Gastrocnemius medialis (tissue), 4 donors: ENCODE results near the gene TEKT1. TPM values are rescaled to one million over a fixed set of nuclear protein-coding genes. Genes with fewer than 3 reads are reported as not detected.

ENCODE experiments used
- ATAC-seq, 2 donors: fragments of 150-250 bp; one replicate each; pipeline ENCODE4 v1.9.1; 2016
- DNase-seq, 2 donors: peaks; one replicate each; pipeline ENCODE4 v3.0.0-alpha.2; 2019
- H3K27ac ChIP-seq, 4 donors: fragments of 200-600 bp; sonication (generic); 1 replicate in 1 of 4; 2 replicates in 3 of 4; pipeline ENCODE4 v1.5.1; 2016 to 2018; ENCODE audit warnings: mild to moderate bottlenecking in 2 of 4, moderate library complexity in 1 of 4
- H3K27me3 ChIP-seq, 3 donors: fragments of 200-600 bp; sonication (generic) in 2 of 3; 1 replicate in 1 of 3; 2 replicates in 2 of 3; pipeline versions ENCODE4 v1.5.1 to v1.6.0; 2016 to 2019; ENCODE audit warnings: mild to moderate bottlenecking in 1 of 3, moderate library complexity in 1 of 3
- H3K36me3 ChIP-seq, 2 donors: fragments of 200-600 bp; sonication (generic) in 1 of 2; one replicate each; pipeline ENCODE4 v1.5.1; 2017 to 2018
- H3K4me1 ChIP-seq, 2 donors: fragments of 200-600 bp; sonication (generic) in 1 of 2; one replicate each; pipeline ENCODE4 v1.5.1; 2016 to 2017; ENCODE audit warnings: mild to moderate bottlenecking in 2 of 2
- H3K4me3 ChIP-seq, 4 donors: fragments of 200-600 bp; sonication (generic) in 3 of 4; 1 replicate in 1 of 4; 2 replicates in 3 of 4; pipeline ENCODE4 v1.5.1; 2016 to 2019; ENCODE audit warnings: mild to moderate bottlenecking in 2 of 4
- H3K9me3 ChIP-seq, 3 donors: fragments of 200-600 bp; sonication (generic) in 2 of 3; 1 replicate in 1 of 3; 2 replicates in 2 of 3; pipeline ENCODE4 v1.5.1; 2016 to 2019
- POLR2A ChIP-seq, 2 donors: fragments of 450-650 bp; IDR thresholded peaks; one replicate each; pipeline ENCODE4 v1.6.1; 2017; ENCODE audit warnings: antibody characterized with exemption in 2 of 2, mild to moderate bottlenecking in 2 of 2, moderate library complexity in 2 of 2
- in situ Hi-C, 4 donors: fragments of 200-750 bp; cut with MboI; loops; one replicate each; pipeline versions ENCODE4 v1.15.0 to v1.8.0; 2017; ENCODE audit warnings: low sequenced_read_pairs in 4 of 4
- intact Hi-C: fragments of 100-400 bp; cut with DNase I; formaldehyde crosslinking; loops from one replicate; pipeline ENCODE4 v1.15.1; 2023; ENCODE audit warnings: low total_unique reads
- total RNA-seq, 4 donors: library from RNA; depleted of rRNA; stranded (reverse); fragments of >200 nt; gene quantifications; one replicate each; pipeline versions ENCODE4 v1.1.0 to v1.2.3, GENCODE V29; 2016
- TF ChIP-seq, protein P1 (sequence below), 5 experiments: fragments of 450-650 bp in 3 of 5; fragments of 200-600 bp in 2 of 5; sonication (generic) in 2 of 5; IDR thresholded peaks in 4 of 5; conservative IDR thresholded peaks in 1 of 5; 1 replicate in 4 of 5; 2 replicates in 1 of 5; pipeline ENCODE4 v1.5.1; 2016 to 2019; ENCODE audit warnings: antibody characterized with exemption in 5 of 5, mild to moderate bottlenecking in 3 of 5, moderate library complexity in 3 of 5

TEKT1 gene
- total RNA-seq, 4 donors from 2014 or later: not detected

DNA sequence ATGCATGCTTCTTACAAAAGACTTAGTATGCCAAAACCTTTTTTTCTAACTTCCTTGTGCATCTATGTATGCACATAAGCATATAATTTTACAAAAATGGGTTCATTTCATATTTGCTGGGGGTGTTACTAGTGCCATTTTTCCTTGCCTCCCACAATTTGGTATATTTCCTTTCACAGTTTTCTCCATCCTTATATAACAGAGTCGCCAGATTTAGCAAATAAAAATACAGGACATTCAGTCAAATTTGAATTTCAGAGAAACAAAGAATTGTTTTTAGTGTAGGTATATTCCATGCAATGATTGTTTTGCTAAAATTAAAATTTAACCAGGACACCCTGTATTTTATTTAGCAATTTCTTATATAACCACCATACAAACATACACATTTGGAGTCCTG, 59.5 kb downstream of the TEKT1 start:
- H3K27ac ChIP-seq: no peak overlapping the region
- peaks cover 0 to 57% of the 10 kb centered on the region in 2 donors for H3K36me3 ChIP-seq
- no peak for DNase-seq
- intact Hi-C loops: no loop called here
- no peak for TF ChIP-seq POLR2A (IDR thresholded peaks at IDR 0.05)
- TF ChIP-seq, protein P1, sequence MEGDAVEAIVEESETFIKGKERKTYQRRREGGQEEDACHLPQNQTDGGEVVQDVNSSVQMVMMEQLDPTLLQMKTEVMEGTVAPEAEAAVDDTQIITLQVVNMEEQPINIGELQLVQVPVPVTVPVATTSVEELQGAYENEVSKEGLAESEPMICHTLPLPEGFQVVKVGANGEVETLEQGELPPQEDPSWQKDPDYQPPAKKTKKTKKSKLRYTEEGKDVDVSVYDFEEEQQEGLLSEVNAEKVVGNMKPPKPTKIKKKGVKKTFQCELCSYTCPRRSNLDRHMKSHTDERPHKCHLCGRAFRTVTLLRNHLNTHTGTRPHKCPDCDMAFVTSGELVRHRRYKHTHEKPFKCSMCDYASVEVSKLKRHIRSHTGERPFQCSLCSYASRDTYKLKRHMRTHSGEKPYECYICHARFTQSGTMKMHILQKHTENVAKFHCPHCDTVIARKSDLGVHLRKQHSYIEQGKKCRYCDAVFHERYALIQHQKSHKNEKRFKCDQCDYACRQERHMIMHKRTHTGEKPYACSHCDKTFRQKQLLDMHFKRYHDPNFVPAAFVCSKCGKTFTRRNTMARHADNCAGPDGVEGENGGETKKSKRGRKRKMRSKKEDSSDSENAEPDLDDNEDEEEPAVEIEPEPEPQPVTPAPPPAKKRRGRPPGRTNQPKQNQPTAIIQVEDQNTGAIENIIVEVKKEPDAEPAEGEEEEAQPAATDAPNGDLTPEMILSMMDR (IDR thresholded peaks at IDR 0.05 in 4 of 5, conservative IDR thresholded peaks at IDR 0.05 in 1 of 5): no peak
- no peak overlapping the region for H3K4me3 ChIP-seq
- H3K4me1 ChIP-seq: no peaks in the 10 kb centered on the region
- peaks cover 5 to 31% (median 8%) of the 10 kb centered on the region in 3 donors for H3K27me3 ChIP-seq
- H3K9me3 ChIP-seq: peaks cover 0 to 10% (median 5%) of the 10 kb centered on the region in 3 donors
- ATAC-seq: no peak
- in situ Hi-C loops: no loop called here

DNA sequence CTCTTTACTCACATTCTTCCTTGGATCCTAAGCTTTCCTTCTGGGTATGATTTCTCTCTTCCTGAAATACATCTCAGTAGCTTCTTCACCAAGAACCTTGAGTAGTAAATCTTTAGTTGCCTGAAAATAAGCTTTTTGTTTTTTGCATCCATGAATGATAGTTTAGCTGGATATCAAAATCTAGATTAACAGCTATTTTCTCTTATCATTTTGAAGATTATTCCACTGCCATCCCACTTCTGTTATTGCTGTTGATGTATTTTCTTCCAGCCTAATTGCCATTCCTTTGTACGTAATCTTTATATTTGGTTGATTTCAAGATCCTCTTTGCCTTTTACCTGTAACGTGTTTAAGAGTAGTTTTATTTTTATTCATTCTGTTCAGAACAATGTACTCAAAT, 63.1 kb downstream of the TEKT1 start:
- ATAC-seq: no peak
- Histone ChIP-seq H3K4me3 (peak overlapping the region in 1 of 4 donors; percentile 24), H3K9me3 (peaks cover 0 to 6% (median 5%) of the 10 kb centered on the region in 3 donors), H3K36me3 (peaks cover 0 to 72% of the 10 kb centered on the region in 2 donors), H3K27me3 (no peaks in the 10 kb centered on the region), H3K4me1 (no peaks in the 10 kb centered on the region), H3K27ac (no peak overlapping the region)
- intact Hi-C loops (no loop called here), in situ Hi-C loops (no loop called here)
- DNase-seq: no peak
- no peak for TF ChIP-seq POLR2A (IDR thresholded peaks at IDR 0.05)
- TF ChIP-seq, protein P1 (IDR thresholded peaks at IDR 0.05 in 4 of 5, conservative IDR thresholded peaks at IDR 0.05 in 1 of 5): no peak

DNA sequence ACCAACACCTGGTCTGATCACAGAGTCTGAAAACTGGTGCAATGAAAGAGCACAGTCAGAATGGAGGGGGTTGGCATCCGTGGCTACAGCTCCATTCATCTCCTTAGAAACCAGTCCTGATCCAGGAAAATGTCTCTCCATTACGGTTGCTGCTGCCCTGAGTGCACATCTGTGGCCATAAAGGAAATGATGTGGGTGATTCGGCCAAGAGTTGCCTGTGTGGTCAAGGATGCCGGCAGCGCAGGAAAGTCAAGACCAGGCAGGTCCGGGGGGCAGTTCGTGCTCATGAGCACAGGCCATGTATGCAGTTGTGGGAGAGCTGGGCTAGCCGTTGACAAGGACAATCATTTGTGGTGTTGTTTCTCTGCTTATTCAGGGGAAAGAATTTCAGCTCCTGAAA, 69.8 kb downstream of the TEKT1 start:
- no peak for TF ChIP-seq POLR2A (IDR thresholded peaks at IDR 0.05)
- TF ChIP-seq, protein P1 (IDR thresholded peaks at IDR 0.05 in 4 of 5, conservative IDR thresholded peaks at IDR 0.05 in 1 of 5): no peak
- Histone ChIP-seq H3K27me3 (no peaks in the 10 kb centered on the region), H3K36me3 (peaks cover 0 to 28% of the 10 kb centered on the region in 2 donors), H3K27ac (no peak overlapping the region), H3K4me3 (no peak overlapping the region), H3K4me1 (peaks cover 0 to 5% of the 10 kb centered on the region in 2 donors), H3K9me3 (no peaks in the 10 kb centered on the region)
- ATAC-seq (no peak), DNase-seq (no peak)
- in situ Hi-C loops: no loop called here
- intact Hi-C loops: no loop called here

DNA sequence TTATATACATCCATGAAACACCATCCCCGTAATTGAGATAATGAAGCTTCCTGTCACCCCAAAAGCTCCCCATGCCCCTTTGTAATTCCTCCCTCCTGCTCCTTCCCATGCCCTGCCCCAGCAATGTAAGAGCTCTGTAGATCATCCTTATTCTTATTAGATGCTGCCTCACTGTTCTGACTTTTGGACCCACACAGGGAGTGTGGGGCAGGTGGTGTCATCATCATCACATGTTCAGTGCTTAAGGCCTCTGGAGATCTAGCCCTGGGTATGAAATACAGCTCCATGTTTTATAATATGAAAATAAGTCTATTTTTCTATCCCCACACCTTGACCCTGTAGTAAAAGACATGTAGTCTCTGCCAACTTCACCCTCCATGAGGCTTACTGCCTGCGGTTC, 73.8 kb downstream of the TEKT1 start:
- Histone ChIP-seq H3K27ac (peak overlapping the region in 1 of 4 donors; percentile 80), H3K4me1 (peaks cover 6 to 8% of the 10 kb centered on the region in 2 donors), H3K27me3 (no peaks in the 10 kb centered on the region), H3K36me3 (peaks cover 0 to 10% of the 10 kb centered on the region in 2 donors), H3K9me3 (no peaks in the 10 kb centered on the region), H3K4me3 (peak overlapping the region in 1 of 4 donors; percentile 53)
- intact Hi-C loops (no loop called here), in situ Hi-C loops (no loop called here)
- DNase-seq (no peak), ATAC-seq (no peak)
- TF ChIP-seq, protein P1 (IDR thresholded peaks at IDR 0.05 in 4 of 5, conservative IDR thresholded peaks at IDR 0.05 in 1 of 5): no peak
- TF ChIP-seq POLR2A (IDR thresholded peaks at IDR 0.05): no peak
